Naive thymus-derived CD4-positive, alpha-beta T cell (primary cell): ENCODE measurements around the gene PAX5. TPM values are rescaled to one million over a fixed set of nuclear protein-coding genes. Genes with fewer than 3 reads are reported as not detected.
"Not testable (repeated sequence)": the region's sequence is repeated elsewhere in the genome, so short reads cannot be mapped to it uniquely, and the experiment has no call there.

Experiments used
- ATAC-seq: fragments of 150-1000 bp; cut with Tn5 transposase; 2 replicates; pipeline ENCODE4 v1.10.0; 2021; ENCODE audit warnings: mild to moderate bottlenecking, moderate library complexity
- CTCF ChIA-PET: fragments of 350-600 bp; sonication (Branson Sonifier 250); formaldehyde crosslinking; loops from one replicate; lab custom pipeline; 2021; ENCODE audit warnings: antibody characterized with exemption; lab: Charles Lee
- POLR2A ChIA-PET: fragments of 350-600 bp; sonication (Branson Sonifier 250); formaldehyde crosslinking; loops from one replicate; lab custom pipeline; 2021; ENCODE audit warnings: antibody characterized with exemption, inconsistent platforms; lab: Charles Lee
- DNase-seq, 9 donors: peaks; one replicate each; pipeline versions ENCODE4 v3.0.0 to v3.0.0-alpha.2; 2020 to 2022; ENCODE audit warnings: mixed read lengths in 1 of 9
- H3K27ac ChIP-seq: one replicate; pipeline ENCODE4 v1.7.0; 2013; ENCODE audit warnings: mild to moderate bottlenecking, low read depth, low read length, moderate library complexity
- H3K27me3 ChIP-seq, 2 donors: one replicate each; pipeline ENCODE4 v1.7.0; 2013; ENCODE audit warnings: low read length in 2 of 2, mild to moderate bottlenecking in 2 of 2, moderate library complexity in 2 of 2; ENCODE audit not compliant: control insufficient read depth in 2 of 2, insufficient read depth in 2 of 2
- H3K36me3 ChIP-seq, 3 experiments: 1 replicate in 2 of 3; 2 replicates in 1 of 3; pipeline ENCODE4 v1.7.0; 2013; ENCODE audit warnings: low read length in 3 of 3, mild to moderate bottlenecking in 3 of 3, moderate library complexity in 1 of 3; ENCODE audit not compliant: insufficient read depth in 3 of 3, control insufficient read depth in 2 of 3
- H3K4me1 ChIP-seq, 2 donors: one replicate each; pipeline ENCODE4 v1.7.0; 2013; ENCODE audit warnings: low read length in 2 of 2, mild to moderate bottlenecking in 2 of 2, moderate library complexity in 1 of 2; ENCODE audit not compliant: control insufficient read depth in 2 of 2, insufficient read depth in 2 of 2
- H3K4me3 ChIP-seq: 2 replicates; pipeline ENCODE4 v1.7.0; 2013; ENCODE audit warnings: mild to moderate bottlenecking, low read length
- H3K9me3 ChIP-seq, 3 experiments: 1 replicate in 2 of 3; 2 replicates in 1 of 3; pipeline ENCODE4 v1.7.0; 2013; ENCODE audit warnings: low read length in 3 of 3; ENCODE audit not compliant: control insufficient read depth in 2 of 3
- H3K27ac Mint-ChIP-seq, 9 donors: one replicate each; pipeline ENCODE4 v1.8.0; 2020 to 2022; ENCODE audit warnings: mixed read lengths in 9 of 9, mild to moderate bottlenecking in 8 of 9, moderate library complexity in 5 of 9, inconsistent platforms in 2 of 9
- H3K27me3 Mint-ChIP-seq, 5 donors: one replicate each; pipeline ENCODE4 v1.8.0; 2021 to 2022; ENCODE audit warnings: mixed read lengths in 5 of 5, mild to moderate bottlenecking in 1 of 5
- H3K36me3 Mint-ChIP-seq, 5 donors: one replicate each; pipeline ENCODE4 v1.8.0; 2020 to 2022; ENCODE audit warnings: mixed read lengths in 5 of 5, mild to moderate bottlenecking in 3 of 5, inconsistent platforms in 1 of 5
- H3K4me1 Mint-ChIP-seq, 7 donors: one replicate each; pipeline ENCODE4 v1.8.0; 2020 to 2022; ENCODE audit warnings: mixed read lengths in 7 of 7, mild to moderate bottlenecking in 3 of 7, inconsistent platforms in 1 of 7
- H3K4me3 Mint-ChIP-seq, 10 donors: one replicate each; pipeline ENCODE4 v1.8.0; 2020 to 2022; ENCODE audit warnings: mild to moderate bottlenecking in 10 of 10, mixed read lengths in 10 of 10, moderate library complexity in 6 of 10, inconsistent platforms in 2 of 10
- H3K9me3 Mint-ChIP-seq, 11 donors: one replicate each; pipeline ENCODE4 v1.8.0; 2020 to 2022; ENCODE audit warnings: mixed read lengths in 11 of 11, mild to moderate bottlenecking in 4 of 11, inconsistent platforms in 1 of 11, moderate library complexity in 1 of 11
- intact Hi-C, 2 donors: fragments of 100-400 bp; cut with micrococcal nuclease; formaldehyde crosslinking; loops; one replicate each; pipeline ENCODE4 v1.15.1; 2023
- polyA plus RNA-seq, 2 donors: library from polyadenylated mRNA; unstranded; fragments of 300-500 nt; fragmentation: Illumina TruSeq; gene quantifications; one replicate each; pipeline ENCODE4 v1.2.3, GENCODE V29; 2021
- total RNA-seq, 6 experiments: library from RNA in 5 of 6; stranded (reverse) in 5 of 6; gene quantifications; 1 replicate in 5 of 6; 2 replicates in 1 of 6; pipeline ENCODE4 v1.2.3 and lab custom pipeline; 2021 to 2026

Gene PAX5
- total and polyA plus RNA-seq, 7 experiments from 2014 or later, result 0.10 to 8.0 (median 0.38) TPM; not detected in 1

GRCh38 chr9:36872641-36873040 lies 161.4 kb downstream of the PAX5 start:
- Histone ChIP-seq H3K4me3 (no peak overlapping the region), H3K4me1 (no peaks in the 10 kb centered on the region), H3K9me3 (no peaks in the 10 kb centered on the region), H3K36me3 (no peaks in the 10 kb centered on the region), H3K27me3 (no peaks in the 10 kb centered on the region), H3K27ac (no peak overlapping the region)
- H3K4me3 Mint-ChIP-seq, result no peak overlapping the region
- intact Hi-C loops, result loop anchor here (1.0 to 2.0 kb wide), 4 partner anchors 119 to 518 kb away; no protein-coding TSS in a partner anchor
- ChIA-PET CTCF (interaction anchor here (0.5 to 1.7 kb wide), 6 partner anchors 12 to 636 kb away, joined by 3 to 6 read pairs (median 4); no protein-coding TSS in a partner anchor), POLR2A (no interaction called here)
- H3K27me3 Mint-ChIP-seq, result peaks cover 0 to 11% (median 3%) of the 10 kb centered on the region in 5 donors
- H3K4me1 Mint-ChIP-seq, result no peaks in the 10 kb centered on the region
- no peak overlapping the region for H3K27ac Mint-ChIP-seq
- no peak for ATAC-seq
- H3K36me3 Mint-ChIP-seq, result no peaks in the 10 kb centered on the region
- no peak for DNase-seq
- peaks cover 0 to 1% (median 0%) of the 10 kb centered on the region in 11 donors for H3K9me3 Mint-ChIP-seq

DNA sequence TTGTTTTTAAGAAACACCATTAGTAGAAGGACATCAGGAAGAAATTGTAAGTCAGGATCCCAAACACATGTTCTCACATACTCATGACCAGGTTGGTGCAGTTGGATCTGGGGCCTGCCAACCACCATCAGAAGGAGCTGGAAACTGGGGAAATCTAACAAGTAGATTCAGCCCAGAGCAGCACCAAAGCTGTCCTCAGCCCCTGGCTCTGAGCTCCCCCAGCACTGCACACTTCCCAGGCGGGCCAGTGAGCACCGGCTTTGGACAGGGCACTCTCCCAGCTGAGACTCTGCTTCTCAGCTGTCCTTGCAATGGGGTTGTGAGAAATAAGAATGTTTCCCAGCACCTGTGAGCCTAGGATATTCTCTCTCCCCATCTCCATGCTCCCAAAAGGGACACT lies 162.5 kb downstream of the PAX5 start:
- Mint-ChIP-seq H3K4me3 (no peak overlapping the region), H3K36me3 (no peaks in the 10 kb centered on the region), H3K27me3 (peaks cover 0 to 12% (median 7%) of the 10 kb centered on the region in 5 donors), H3K27ac (no peak overlapping the region), H3K4me1 (no peaks in the 10 kb centered on the region), H3K9me3 (peaks cover 0 to 1% (median 0%) of the 10 kb centered on the region in 11 donors)
- Histone ChIP-seq H3K9me3 (no peaks in the 10 kb centered on the region), H3K27ac (no peak overlapping the region), H3K27me3 (no peaks in the 10 kb centered on the region), H3K36me3 (no peaks in the 10 kb centered on the region), H3K4me1 (no peaks in the 10 kb centered on the region), H3K4me3 (no peak overlapping the region)
- no peak for ATAC-seq
- ChIA-PET POLR2A (no interaction called here), CTCF (interaction anchor here (0.8 kb wide), 1 partner anchor 535 kb away, joined by 3 read pairs; no protein-coding TSS in a partner anchor)
- intact Hi-C loops, result loop anchor here in 1 of 2 donors (2.0 kb wide), 1 partner anchor 519 kb away; no protein-coding TSS in a partner anchor
- DNase-seq, result no peak

DNA sequence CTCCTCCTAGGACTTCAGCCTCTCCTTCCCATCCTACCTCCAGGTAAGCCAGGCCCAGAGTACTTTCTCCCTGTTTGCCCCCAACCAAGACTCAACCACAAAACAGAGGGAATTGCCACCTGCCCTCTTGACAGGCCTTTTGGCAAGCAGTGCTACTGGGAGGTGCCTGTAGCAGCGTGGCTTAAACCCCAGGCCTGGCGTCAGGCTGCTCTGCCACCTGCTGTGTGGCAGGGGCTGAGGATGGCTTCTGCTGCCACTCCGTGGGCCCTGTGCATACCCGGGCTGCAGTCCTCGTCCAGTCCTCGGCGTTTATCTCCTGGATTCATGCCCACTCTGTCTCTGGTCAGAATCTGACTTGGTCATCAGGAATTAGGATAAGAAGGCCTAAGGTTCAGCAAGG lies 163.1 kb downstream of the PAX5 start:
- Mint-ChIP-seq H3K36me3 (no peaks in the 10 kb centered on the region), H3K27ac (no peak overlapping the region), H3K27me3 (peaks cover 0 to 12% (median 7%) of the 10 kb centered on the region in 5 donors), H3K9me3 (peaks cover 0 to 1% (median 0%) of the 10 kb centered on the region in 11 donors), H3K4me3 (no peak overlapping the region), H3K4me1 (no peaks in the 10 kb centered on the region)
- Histone ChIP-seq H3K4me1 (no peaks in the 10 kb centered on the region), H3K36me3 (no peaks in the 10 kb centered on the region), H3K27ac (no peak overlapping the region), H3K4me3 (no peak overlapping the region), H3K27me3 (no peaks in the 10 kb centered on the region), H3K9me3 (no peaks in the 10 kb centered on the region)
- ChIA-PET POLR2A (no interaction called here), CTCF (no interaction called here)
- ATAC-seq (no peak), DNase-seq (no peak)
- intact Hi-C loops, result no loop called here

- H3K4me3 ChIP-seq, H3K27ac ChIP-seq, DNase-seq, ATAC-seq, H3K4me1 ChIP-seq, H3K4me3 Mint-ChIP-seq, H3K36me3 Mint-ChIP-seq, H3K9me3 Mint-ChIP-seq, H3K27me3 ChIP-seq, H3K9me3 ChIP-seq, POLR2A ChIA-PET, H3K36me3 ChIP-seq, intact Hi-C loops, H3K27me3 Mint-ChIP-seq, H3K27ac Mint-ChIP-seq, H3K4me1 Mint-ChIP-seq: not testable (repeated sequence)
- CTCF ChIA-PET, result interaction anchor here (1.1 kb wide), 1 partner anchor 639 kb away, joined by 3 read pairs; no protein-coding TSS in a partner anchor
Measured at GRCh38 chr9:36869605-36870004, 164.5 kb downstream of the PAX5 start.

DNA sequence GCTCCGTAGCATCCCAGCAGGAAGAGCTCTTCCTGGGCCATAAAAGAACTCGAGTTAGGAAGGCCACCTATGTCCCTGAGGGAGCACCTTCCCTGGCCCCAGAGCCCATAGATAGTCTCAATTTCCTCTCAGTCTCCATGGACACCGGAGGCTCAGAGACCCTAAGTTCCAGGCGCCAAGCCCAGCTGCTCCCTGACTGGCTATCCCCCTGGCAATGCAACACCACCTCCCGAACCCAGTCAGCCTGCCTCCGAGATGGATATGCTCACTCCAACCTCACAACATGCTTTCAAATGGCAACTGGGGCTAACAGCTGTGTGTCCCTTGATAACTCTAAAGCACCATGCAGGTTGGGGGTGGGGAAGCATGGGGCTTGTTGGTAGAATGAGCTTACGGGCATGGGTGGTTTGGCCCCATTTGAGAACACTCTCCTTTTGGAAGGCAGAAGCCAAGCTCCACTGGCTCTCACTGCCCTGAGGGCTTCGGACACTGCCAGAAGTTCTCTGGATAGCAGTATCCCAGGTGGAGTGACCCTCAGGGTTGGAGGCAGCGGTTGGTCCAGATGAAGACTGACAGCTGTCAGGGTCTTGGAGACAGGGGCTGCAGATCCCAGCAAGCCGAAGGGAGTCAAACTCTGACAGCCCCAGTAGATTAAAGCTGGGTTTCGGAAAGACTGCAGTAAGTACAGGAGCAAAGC lies 165.3 kb downstream of the PAX5 start:
- H3K27me3 ChIP-seq, result no peaks in the 10 kb centered on the region
- no peak overlapping the region for H3K4me3 Mint-ChIP-seq
- H3K36me3 Mint-ChIP-seq, result no peaks in the 10 kb centered on the region
- DNase-seq (no peak), ATAC-seq (no peak)
- no peaks in the 10 kb centered on the region for H3K4me1 Mint-ChIP-seq
- POLR2A ChIA-PET, result no interaction called here
- intact Hi-C loops, result no loop called here
- H3K4me1 ChIP-seq, result no peaks in the 10 kb centered on the region
- no peak overlapping the region for H3K27ac ChIP-seq
- no peak overlapping the region for H3K27ac Mint-ChIP-seq
- CTCF ChIA-PET, result interaction anchor here (0.6 kb wide), 1 partner anchor 301 kb away, joined by 4 read pairs; no protein-coding TSS in a partner anchor
- peaks cover 0 to 1% (median 0%) of the 10 kb centered on the region in 11 donors for H3K9me3 Mint-ChIP-seq
- no peak overlapping the region for H3K4me3 ChIP-seq
- no peaks in the 10 kb centered on the region for H3K9me3 ChIP-seq
- H3K27me3 Mint-ChIP-seq, result peaks cover 0 to 9% (median 7%) of the 10 kb centered on the region in 5 donors
- no peaks in the 10 kb centered on the region for H3K36me3 ChIP-seq

GRCh38 chr9:36867672-36868471 lies 166.2 kb downstream of the PAX5 start:
- Mint-ChIP-seq H3K27ac (no peak overlapping the region), H3K9me3 (peaks cover 0 to 1% (median 0%) of the 10 kb centered on the region in 11 donors), H3K36me3 (no peaks in the 10 kb centered on the region), H3K4me3 (no peak overlapping the region), H3K27me3 (peaks cover 0 to 9% (median 7%) of the 10 kb centered on the region in 5 donors), H3K4me1 (no peaks in the 10 kb centered on the region)
- ChIA-PET POLR2A (no interaction called here), CTCF (no interaction called here)
- ATAC-seq (no peak), DNase-seq (no peak)
- Histone ChIP-seq H3K4me1 (no peaks in the 10 kb centered on the region), H3K9me3 (no peaks in the 10 kb centered on the region), H3K27ac (no peak overlapping the region), H3K4me3 (no peak overlapping the region), H3K27me3 (no peaks in the 10 kb centered on the region), H3K36me3 (no peaks in the 10 kb centered on the region)
- intact Hi-C loops, result no loop called here
